GM18505 (cell line): ENCODE data around the gene MREG.
"Not testable (repeated sequence)": the region's sequence is repeated elsewhere in the genome, so short reads cannot be mapped to it uniquely, and the experiment has no call there.

Source experiments
- ATAC-seq: cut with Tn5 transposase; IDR thresholded peaks from one replicate; pipeline ENCODE4 v1.9.1; 2021; ENCODE audit not compliant: unreplicated experiment
- POLR2A ChIP-seq: IDR thresholded peaks from 4 replicates; pipeline ENCODE4 v1.6.1; 2011; ENCODE audit warnings: borderline replicate concordance; ENCODE audit not compliant: insufficient read depth, insufficient read length; ENCODE audit errors: extremely low read depth

Gene MREG

DNA sequence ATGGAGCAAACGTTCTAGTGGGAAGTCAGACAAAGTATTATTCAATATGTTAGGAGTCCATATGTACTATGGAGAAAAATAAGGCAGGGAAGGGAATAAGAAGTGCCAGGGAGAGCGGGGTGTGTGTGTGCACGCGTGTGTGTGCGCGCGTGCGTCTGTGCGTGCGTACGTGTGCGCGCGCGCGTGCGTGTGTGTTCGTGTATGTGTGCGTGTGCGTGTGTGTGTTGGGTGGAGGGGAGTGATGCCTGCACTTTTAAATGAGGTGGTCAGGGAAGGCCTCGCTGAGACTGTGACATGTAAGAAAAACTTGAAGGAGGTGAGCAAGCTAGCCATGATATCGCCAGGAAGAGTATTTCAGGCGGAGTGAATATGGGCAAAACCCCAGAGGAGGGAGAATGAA lies 1.6 kb upstream of the MREG start:
- no peak for ATAC-seq
- TF ChIP-seq POLR2A: no peak

DNA sequence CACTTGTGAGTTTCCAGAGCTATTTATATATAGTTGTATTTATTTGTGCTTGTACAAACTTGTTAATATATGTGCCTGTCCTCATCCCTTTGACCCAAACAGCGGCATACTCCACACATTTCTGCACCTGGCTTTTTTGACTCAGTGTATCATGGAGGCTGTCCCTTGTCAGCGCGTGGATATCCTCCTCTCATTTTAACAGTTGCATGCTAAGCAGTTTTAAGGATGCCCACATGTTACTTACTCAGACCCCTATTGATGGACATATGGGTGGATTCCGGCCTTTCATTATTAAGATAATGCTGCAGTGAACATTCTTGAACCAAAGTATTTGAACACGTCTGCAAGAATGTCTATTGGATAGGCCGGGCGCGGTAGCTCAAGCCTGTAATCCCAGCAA lies 655 bp upstream of the MREG start:
- no peak for TF ChIP-seq POLR2A
- no peak for ATAC-seq

DNA sequence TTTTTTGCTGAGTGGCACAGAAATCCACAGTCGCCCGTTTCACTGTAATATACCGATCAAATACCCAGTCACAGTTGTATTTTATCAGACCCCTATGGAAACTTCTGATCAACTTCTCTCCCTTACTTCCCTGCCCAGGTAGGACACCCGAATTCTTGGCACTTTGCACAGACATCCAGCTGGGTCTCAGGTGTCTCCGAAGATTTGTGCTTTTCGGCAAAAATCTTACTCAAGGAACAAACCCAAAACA lies 596 bp downstream of the MREG start:
- no peak for TF ChIP-seq POLR2A
- no peak for ATAC-seq

DNA sequence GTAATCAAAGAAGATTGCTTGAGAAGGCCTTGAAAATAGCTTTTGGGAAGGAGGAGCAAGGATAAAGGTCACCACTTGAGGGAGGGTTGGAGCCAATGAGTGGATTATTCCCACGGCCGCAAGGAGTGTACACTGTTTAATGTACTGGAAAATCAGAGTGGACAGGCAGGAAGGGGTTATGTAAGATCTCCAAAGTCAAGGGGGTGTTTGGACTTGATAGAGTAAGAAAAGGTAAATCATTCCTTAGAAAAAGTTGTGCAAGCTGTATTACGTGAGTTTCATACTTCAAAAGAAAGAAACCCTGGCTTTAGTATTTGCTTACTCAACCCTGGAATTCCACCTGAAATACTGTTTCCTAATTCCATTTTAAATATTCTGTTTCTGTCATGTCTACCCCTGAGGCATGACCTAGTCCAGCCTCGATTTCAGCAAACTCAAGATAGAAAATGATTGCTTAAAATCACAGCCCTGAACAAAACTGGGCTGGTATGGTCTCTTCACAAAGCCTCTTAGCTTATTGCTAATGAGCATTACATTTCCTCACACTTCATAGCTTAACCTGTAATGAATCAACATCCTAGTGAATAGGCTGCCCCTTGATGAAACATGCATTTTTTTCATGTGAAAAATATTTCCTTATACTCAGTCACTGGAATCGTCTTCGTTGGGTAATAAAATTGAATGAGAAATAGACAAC lies 1.1 kb downstream of the MREG start:
- TF ChIP-seq POLR2A: no peak
- no peak for ATAC-seq

DNA sequence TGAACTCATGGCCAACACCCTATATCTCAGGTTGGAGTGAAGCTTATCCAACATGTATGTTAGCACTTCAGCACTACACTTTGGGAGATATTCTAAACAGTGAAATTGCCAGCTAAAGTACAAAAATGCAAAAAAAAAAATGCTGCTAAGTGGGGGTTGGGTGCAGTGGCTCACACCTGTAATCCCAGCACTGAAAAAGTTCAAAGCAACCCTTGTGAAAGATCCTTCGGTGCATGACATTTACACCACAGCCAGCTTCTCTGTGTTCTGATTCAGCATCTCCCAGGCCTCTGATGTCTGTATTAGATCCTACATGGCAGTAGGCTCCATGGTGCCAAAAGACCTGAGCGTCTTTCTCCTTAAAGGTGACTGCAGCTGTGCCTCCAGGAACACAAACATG lies 4.1 kb downstream of the MREG start:
- ATAC-seq: not testable (repeated sequence)

DNA sequence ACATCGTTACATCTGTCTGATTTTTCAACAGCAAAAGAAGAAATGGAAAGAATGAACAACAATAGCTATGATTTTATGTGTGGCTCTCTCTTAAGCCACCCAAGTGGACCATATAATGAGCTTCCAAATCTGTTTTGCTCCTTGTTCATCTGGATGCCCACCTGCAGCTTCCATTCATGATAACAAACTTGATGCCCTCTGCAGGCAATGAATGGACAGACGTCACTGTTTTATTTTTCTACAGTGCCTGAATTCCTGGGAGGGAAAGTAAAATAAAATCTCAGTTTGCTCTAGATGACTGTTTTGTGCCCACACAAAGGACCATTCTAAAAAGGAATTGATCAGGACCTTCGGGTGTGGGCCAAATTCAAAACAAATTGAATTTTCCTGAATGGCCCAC lies 5.0 kb downstream of the MREG start:
- TF ChIP-seq POLR2A: no peak
- ATAC-seq: no peak

DNA sequence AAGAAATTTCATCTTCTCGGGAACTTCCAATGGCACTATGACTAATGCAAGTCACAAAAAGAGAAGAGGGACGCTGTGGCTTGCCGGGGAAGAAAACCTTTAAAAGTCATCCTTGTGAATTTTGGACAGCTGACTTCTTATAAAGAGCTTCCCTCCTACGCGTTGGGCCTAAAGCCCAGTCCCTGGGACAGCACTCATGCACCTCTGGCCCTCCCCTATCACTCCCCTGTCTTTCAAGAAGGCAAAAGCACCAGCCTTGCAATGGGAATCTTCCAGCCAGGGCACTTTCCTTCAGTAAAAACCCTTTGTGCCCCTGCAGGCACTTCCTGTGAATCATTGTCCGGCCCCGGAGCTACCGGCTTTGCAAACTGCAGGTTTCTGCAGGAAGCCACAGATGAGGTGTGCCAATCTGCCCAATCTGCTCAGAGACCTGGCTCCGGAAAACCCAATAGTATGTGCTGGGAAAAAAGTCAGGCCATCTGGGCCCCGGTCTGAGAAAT lies 7.1 kb downstream of the MREG start:
- no peak for TF ChIP-seq POLR2A
- ATAC-seq: peak; percentile 44

DNA sequence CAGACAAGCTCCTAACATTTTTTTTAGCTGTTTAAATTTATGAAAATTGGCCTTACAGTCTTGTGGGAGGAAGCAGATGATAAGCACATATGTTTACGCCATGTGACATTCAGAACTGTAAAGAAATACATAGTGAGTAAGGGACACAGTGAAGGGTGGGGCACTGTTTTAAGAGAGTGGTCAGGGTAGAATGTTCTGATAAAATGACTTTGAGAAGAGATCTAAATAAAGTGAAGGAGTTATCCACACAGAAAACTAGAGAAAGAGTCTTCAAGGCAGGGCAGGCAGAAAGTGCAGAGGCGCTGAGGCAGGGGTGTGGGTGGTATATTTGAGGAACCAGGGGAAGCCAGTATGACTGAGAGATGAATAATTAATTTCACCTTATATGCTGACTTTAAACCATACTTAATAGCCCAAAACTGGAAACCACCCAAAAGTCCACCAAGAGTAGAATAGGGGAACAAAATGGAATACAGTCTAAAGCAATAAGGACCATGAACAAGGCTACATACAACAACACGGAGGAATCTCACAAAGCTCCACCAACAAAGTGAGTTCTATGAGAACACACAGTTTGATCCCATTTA lies 8.6 kb downstream of the MREG start:
- ATAC-seq: peak; percentile 32
- TF ChIP-seq POLR2A: no peak

DNA sequence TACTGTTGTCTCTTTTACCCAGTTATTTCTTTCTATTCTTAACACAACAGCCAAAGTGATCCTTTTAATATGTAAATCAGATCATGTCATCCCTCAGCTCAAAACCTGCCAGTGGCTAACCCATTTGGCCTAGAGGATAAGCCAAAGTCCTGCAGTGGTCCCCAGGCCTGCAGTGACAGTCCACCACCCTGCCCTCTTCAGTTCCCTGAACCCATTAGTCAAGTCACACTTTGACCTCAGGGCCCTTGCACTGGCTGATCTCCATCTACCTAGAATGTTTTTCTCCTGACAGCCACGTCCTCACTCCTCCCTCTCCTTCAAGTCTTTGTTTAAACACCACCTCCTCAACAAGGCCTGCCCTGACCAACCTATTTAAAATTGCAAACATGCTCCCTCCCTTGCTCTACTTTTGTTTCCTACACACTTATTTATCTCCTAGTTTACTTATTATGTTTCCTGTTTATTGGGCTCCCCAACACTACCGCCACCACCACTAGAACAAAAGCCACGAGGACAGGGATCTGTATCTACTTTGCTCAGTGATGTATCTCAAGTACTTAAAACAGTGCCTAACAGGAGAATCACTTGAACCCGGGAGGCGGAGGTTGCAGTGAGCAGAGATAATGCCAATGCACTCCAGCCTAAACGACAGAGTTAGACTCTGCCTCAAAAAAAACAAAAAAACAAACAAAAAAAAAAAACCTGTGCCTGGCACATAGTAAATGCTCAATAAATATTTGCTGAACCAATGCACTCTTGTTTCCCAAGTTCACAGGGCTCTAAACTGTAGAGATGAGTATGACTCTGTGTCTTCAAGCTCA lies 9.3 kb downstream of the MREG start:
- no peak for TF ChIP-seq POLR2A
- ATAC-seq: no peak

DNA sequence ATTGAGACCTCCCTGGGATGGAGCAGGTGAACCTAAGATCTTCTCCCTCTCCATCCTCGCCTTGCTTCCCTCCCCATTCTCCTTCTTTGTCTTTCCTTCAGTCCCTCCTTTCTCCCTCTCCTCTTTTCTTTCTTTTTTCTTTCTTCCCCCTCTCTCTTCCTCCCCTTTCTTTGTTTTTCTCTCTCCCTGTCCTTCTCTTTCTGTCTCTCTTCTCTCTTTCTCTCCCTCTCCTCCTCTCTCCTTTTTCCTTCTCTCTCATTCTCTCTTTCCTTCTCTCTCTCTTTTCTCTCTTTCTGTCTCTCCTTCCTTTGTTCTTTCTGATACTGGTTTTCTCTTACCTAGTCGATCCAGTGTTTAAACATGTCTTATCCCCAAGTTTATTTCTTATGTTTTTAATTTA lies 10.7 kb downstream of the MREG start:
- ATAC-seq: no peak
- no peak for TF ChIP-seq POLR2A

DNA sequence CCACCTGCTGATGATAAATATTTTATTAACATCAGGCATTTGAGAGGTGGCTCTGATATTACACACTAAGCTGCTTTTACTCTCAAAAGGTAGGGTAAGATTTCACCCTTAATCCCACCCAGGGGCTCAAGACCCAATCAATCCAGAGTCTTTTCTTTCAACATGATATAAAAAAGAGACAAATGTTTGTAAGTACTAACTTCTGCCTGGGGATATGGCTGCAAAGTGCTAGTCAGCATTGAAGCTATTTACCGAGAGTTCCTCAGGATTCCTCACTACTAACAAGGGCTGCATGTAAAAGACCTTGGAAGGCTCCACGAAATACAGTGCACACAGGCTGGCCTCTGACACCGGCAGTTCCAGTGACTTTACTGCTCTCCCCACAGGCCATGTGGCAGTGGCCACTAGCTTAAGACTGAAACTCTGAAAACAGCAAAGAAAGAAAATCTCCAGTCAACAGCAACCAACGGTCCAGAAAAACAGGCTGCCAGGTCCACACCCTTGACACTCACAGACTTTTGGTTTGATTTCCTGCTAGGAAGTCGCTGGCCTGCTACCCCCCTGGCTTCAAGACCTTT lies 11.2 kb downstream of the MREG start:
- TF ChIP-seq POLR2A: no peak
- ATAC-seq: no peak

DNA sequence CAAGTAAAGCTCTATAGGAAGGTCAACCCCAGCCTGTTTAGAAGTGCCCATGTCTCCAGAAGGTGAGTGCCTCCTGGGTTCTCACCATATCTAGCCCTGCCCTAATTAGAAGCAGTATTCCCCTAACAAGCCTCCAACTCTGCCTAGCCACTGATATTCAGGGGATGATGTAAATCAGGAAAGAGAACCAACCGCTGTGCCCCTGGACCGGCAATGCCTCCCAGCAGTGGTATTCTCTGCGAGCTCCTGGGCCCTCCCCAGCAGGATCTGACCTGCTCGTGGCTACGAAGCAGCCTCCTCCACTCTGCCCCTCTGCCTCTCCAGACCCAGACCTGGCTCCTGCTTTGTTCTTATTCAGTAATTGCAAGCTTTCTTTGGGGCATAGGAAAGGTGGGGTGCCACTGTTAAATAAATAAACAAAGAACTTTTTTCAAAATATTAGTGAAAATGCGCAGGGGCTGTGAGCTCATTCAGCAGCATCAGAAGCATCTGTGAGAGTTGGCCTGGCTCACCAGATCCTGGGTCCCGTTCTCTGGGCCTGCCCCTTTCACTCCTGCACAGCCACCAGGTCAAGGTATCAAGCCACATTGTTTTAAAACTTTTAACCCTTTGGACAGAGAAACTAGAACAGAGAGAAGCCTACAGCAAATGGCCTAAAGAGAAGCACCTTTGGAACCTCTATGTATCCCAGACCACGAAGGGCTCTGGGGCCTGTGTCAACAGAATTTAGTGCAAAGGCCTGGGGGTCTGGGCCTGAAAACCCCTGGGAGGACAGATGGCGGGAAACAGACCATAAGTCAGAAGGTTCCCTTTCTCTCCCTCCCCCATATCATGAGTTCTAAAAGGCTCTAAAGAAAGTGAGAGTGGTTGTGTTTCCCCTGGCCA lies 11.9 kb downstream of the MREG start:
- peak; percentile 33 for ATAC-seq
- no peak for TF ChIP-seq POLR2A

DNA sequence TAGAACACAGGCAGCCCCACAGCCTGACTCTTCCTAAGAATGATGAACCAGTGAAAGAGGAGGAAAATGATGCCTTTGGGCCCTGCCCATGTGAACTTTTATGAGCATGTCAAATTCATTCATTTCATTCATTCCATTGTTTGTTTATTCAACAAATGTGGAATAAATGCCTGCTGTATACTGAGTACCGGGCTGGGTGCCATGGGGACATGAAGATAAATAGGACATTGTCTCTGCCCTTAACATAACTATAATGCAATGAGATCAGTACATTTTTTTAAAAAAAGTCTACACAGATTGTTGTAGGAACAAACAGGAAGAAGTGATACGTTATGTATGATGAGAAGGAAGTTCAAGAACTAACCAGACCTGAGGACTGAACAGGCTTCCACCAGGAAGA lies 14.7 kb downstream of the MREG start:
- TF ChIP-seq POLR2A: no peak
- ATAC-seq: no peak
